CD4-positive, alpha-beta memory T cell (primary cell): ENCODE results near the gene KRTAP5-9. TPM values are rescaled to one million over a fixed set of nuclear protein-coding genes. Genes with fewer than 3 reads are reported as not detected.

Experiments used
- CTCF ChIA-PET: fragments of 350-600 bp; sonication (Branson Sonifier 250); formaldehyde crosslinking; loops from one replicate; lab custom pipeline; 2021; ENCODE audit warnings: inconsistent platforms; ENCODE audit not compliant: partially characterized antibody; lab: Charles Lee
- POLR2A ChIA-PET: fragments of 350-600 bp; sonication (Branson Sonifier 250); formaldehyde crosslinking; loops from one replicate; lab custom pipeline; 2021; ENCODE audit not compliant: partially characterized antibody; lab: Charles Lee
- DNase-seq, 5 donors: peaks; one replicate each; pipeline versions ENCODE4 v3.0.0 to v3.0.0-alpha.2; 2020 to 2022; ENCODE audit warnings: mixed read lengths in 1 of 5
- H3K27ac ChIP-seq: one replicate; pipeline ENCODE4 v1.7.0; 2013; ENCODE audit warnings: low read depth, low read length
- H3K27me3 ChIP-seq: 2 replicates; pipeline ENCODE4 v1.7.0; 2013; ENCODE audit warnings: mild to moderate bottlenecking, low read length, moderate library complexity; ENCODE audit not compliant: insufficient read depth
- H3K36me3 ChIP-seq: 2 replicates; pipeline ENCODE4 v1.7.0; 2013; ENCODE audit warnings: mild to moderate bottlenecking, low read length, moderate library complexity; ENCODE audit not compliant: insufficient read depth
- H3K4me1 ChIP-seq: 2 replicates; pipeline ENCODE4 v1.7.0; 2013; ENCODE audit warnings: mild to moderate bottlenecking, low read length, moderate library complexity; ENCODE audit not compliant: insufficient read depth
- H3K4me3 ChIP-seq, 2 donors: one replicate each; pipeline ENCODE4 v1.7.0; 2013; ENCODE audit warnings: low read length in 2 of 2, mild to moderate bottlenecking in 1 of 2
- H3K9me3 ChIP-seq, 2 donors: one replicate each; pipeline ENCODE4 v1.7.0; 2013; ENCODE audit warnings: low read length in 2 of 2, control low read depth in 1 of 2; ENCODE audit not compliant: control insufficient read depth in 1 of 2
- H3K27ac Mint-ChIP-seq, 7 donors: one replicate each; pipeline ENCODE4 v1.8.0; 2020 to 2021; ENCODE audit warnings: mixed read lengths in 7 of 7, mild to moderate bottlenecking in 6 of 7, inconsistent platforms in 3 of 7, moderate library complexity in 3 of 7
- H3K27me3 Mint-ChIP-seq, 2 donors: one replicate each; pipeline ENCODE4 v1.8.0; 2020 to 2021; ENCODE audit warnings: mixed read lengths in 2 of 2
- H3K36me3 Mint-ChIP-seq, 2 donors: one replicate each; pipeline ENCODE4 v1.8.0; 2020 to 2021; ENCODE audit warnings: mixed read lengths in 2 of 2, inconsistent platforms in 1 of 2, mild to moderate bottlenecking in 1 of 2
- H3K4me1 Mint-ChIP-seq, 4 donors: one replicate each; pipeline ENCODE4 v1.8.0; 2020 to 2021; ENCODE audit warnings: mixed read lengths in 4 of 4, mild to moderate bottlenecking in 1 of 4
- H3K4me3 Mint-ChIP-seq, 8 donors: one replicate each; pipeline ENCODE4 v1.8.0; 2020 to 2021; ENCODE audit warnings: mixed read lengths in 8 of 8, mild to moderate bottlenecking in 7 of 8, moderate library complexity in 6 of 8, inconsistent platforms in 3 of 8
- H3K9me3 Mint-ChIP-seq, 8 donors: one replicate each; pipeline ENCODE4 v1.8.0; 2020 to 2021; ENCODE audit warnings: mixed read lengths in 8 of 8, mild to moderate bottlenecking in 5 of 8, inconsistent platforms in 3 of 8, moderate library complexity in 1 of 8
- intact Hi-C: fragments of 100-400 bp; cut with micrococcal nuclease; formaldehyde crosslinking; loops from one replicate; pipeline ENCODE4 v1.15.1; 2023
- polyA plus RNA-seq, 2 donors: library from polyadenylated mRNA; unstranded; fragments of 300-500 nt; fragmentation: Illumina TruSeq; gene quantifications; one replicate each; pipeline ENCODE4 v1.2.3, GENCODE V29; 2021
- total RNA-seq, 2 experiments: library from RNA; stranded (reverse); gene quantifications; one replicate each; pipeline ENCODE4 v1.2.3, GENCODE V29; 2021

Gene KRTAP5-9
- total and polyA plus RNA-seq, 4 experiments from 2014 or later: not detected

DNA sequence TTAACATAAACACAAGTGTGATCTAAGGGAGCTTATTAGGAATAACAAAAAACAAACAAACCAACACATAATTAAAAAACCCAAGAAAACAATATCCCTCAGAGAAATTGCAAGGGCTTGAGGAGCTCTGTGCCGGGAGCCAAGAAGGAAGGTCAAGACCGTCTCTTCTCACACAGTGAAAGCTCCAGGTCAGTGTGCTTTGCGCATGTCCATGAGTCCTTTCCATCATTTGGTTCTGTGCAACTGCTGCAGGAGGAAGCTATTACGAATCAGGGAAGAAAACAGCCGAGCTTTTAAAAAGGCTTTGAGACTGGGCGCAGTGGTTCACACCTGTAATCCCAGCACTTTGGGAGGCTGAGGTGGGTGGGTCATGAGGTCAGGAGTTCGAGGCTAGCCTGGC is 5.8 kb upstream of the KRTAP5-9 start:
- intact Hi-C loops: no loop called here
- peaks cover 11 to 41% of the 10 kb centered on the region in 2 donors for H3K27me3 Mint-ChIP-seq
- Histone ChIP-seq H3K27ac (no peak overlapping the region), H3K27me3 (no peaks in the 10 kb centered on the region), H3K36me3 (no peaks in the 10 kb centered on the region), H3K4me3 (no peak overlapping the region), H3K4me1 (no peaks in the 10 kb centered on the region), H3K9me3 (no peaks in the 10 kb centered on the region)
- DNase-seq: no peak
- no peak overlapping the region for H3K4me3 Mint-ChIP-seq
- no peak overlapping the region for H3K27ac Mint-ChIP-seq
- H3K36me3 Mint-ChIP-seq: peaks cover 0 to 7% of the 10 kb centered on the region in 2 donors
- CTCF ChIA-PET: no interaction called here
- H3K4me1 Mint-ChIP-seq: no peaks in the 10 kb centered on the region
- H3K9me3 Mint-ChIP-seq: peaks cover 0 to 18% (median 8%) of the 10 kb centered on the region in 8 donors
- POLR2A ChIA-PET: no interaction called here

GRCh38 chr11:71542879-71543777 is 5.1 kb upstream of the KRTAP5-9 start:
- Mint-ChIP-seq H3K9me3 (peaks cover 0 to 18% (median 8%) of the 10 kb centered on the region in 8 donors), H3K4me3 (no peak overlapping the region), H3K4me1 (no peaks in the 10 kb centered on the region), H3K27me3 (peaks cover 14 to 43% of the 10 kb centered on the region in 2 donors), H3K27ac (peak overlapping the region in 1 of 7 donors; percentile 34), H3K36me3 (peaks cover 0 to 7% of the 10 kb centered on the region in 2 donors)
- H3K36me3 ChIP-seq: no peaks in the 10 kb centered on the region
- no peak overlapping the region for H3K4me3 ChIP-seq
- intact Hi-C loops: no loop called here
- ChIA-PET POLR2A (no interaction called here), CTCF (interaction anchor here (0.6 kb wide), 1 partner anchor 41 kb away, joined by 3 read pairs; no protein-coding TSS in a partner anchor)
- no peak for DNase-seq
- no peaks in the 10 kb centered on the region for H3K27me3 ChIP-seq
- no peaks in the 10 kb centered on the region for H3K9me3 ChIP-seq
- H3K4me1 ChIP-seq: no peaks in the 10 kb centered on the region
- no peak overlapping the region for H3K27ac ChIP-seq

DNA sequence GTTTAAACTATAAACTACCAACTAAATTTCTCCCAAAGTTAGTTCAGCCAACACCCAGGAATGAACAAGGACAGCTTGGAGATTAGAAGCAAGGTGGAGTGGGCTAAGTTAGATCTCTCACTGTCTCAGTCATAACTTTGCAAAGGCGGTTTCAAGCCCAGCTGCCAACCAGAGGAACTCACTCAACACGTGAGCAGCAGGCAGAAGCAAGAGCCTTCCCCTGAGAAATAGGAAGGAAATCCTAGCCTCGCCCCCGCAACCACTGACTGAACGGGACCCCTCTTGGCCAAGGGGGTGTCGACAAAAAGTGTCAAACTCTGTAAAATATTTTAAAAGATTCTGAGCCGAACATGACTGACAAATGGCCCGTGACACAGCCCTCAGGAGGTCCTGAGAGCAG is 4.4 kb upstream of the KRTAP5-9 start:
- H3K9me3 Mint-ChIP-seq: peaks cover 0 to 18% (median 8%) of the 10 kb centered on the region in 8 donors
- POLR2A ChIA-PET: no interaction called here
- no peak overlapping the region for H3K4me3 Mint-ChIP-seq
- intact Hi-C loops: no loop called here
- CTCF ChIA-PET: no interaction called here
- no peaks in the 10 kb centered on the region for H3K27me3 ChIP-seq
- no peak for DNase-seq
- H3K4me3 ChIP-seq: no peak overlapping the region
- H3K36me3 ChIP-seq: no peaks in the 10 kb centered on the region
- peaks cover 17 to 42% of the 10 kb centered on the region in 2 donors for H3K27me3 Mint-ChIP-seq
- no peak overlapping the region for H3K27ac Mint-ChIP-seq
- no peak overlapping the region for H3K27ac ChIP-seq
- H3K4me1 ChIP-seq: no peaks in the 10 kb centered on the region
- no peaks in the 10 kb centered on the region for H3K9me3 ChIP-seq
- peaks cover 0 to 7% of the 10 kb centered on the region in 2 donors for H3K36me3 Mint-ChIP-seq
- H3K4me1 Mint-ChIP-seq: no peaks in the 10 kb centered on the region

- intact Hi-C loops: no loop called here
- Histone ChIP-seq H3K4me3 (no peak overlapping the region), H3K27me3 (no peaks in the 10 kb centered on the region), H3K36me3 (no peaks in the 10 kb centered on the region), H3K4me1 (no peaks in the 10 kb centered on the region), H3K27ac (no peak overlapping the region), H3K9me3 (no peaks in the 10 kb centered on the region)
- peaks cover 0 to 7% of the 10 kb centered on the region in 2 donors for H3K36me3 Mint-ChIP-seq
- peaks cover 18 to 38% of the 10 kb centered on the region in 2 donors for H3K27me3 Mint-ChIP-seq
- ChIA-PET CTCF (no interaction called here), POLR2A (no interaction called here)
- peaks cover 0 to 13% (median 8%) of the 10 kb centered on the region in 8 donors for H3K9me3 Mint-ChIP-seq
- H3K4me3 Mint-ChIP-seq: no peak overlapping the region
- H3K27ac Mint-ChIP-seq: no peak overlapping the region
- no peak for DNase-seq
- no peaks in the 10 kb centered on the region for H3K4me1 Mint-ChIP-seq
Observed at GRCh38 chr11:71544525-71545214, 3.5 kb upstream of the KRTAP5-9 start.

DNA sequence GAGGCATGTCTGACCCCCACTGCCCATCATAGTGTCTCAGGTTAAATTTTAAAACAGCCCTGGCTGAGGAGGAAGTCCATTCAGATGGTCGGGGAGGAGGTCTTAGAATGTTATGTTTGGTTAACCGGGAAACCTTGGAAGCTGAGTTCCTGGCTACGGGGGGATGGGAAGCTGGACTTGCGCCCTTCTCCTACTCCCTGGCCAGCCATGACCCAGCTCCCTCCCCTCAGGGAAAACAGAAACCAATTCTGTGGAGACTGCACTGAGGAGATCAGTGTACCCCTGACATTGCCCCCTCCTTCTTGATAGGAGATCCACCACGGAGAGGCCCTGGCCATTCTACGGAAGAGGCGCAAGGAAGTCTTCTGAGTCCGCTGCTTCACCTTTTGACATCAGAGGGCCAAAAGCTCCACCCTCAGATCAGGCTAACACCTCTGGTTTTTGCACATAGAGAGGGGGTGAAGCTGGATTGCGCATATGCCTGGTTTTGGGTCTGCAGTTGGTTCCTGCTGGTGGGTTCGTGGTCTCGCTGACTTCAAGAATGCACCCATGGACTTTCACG is 2.7 kb upstream of the KRTAP5-9 start:
- no peak for DNase-seq
- Mint-ChIP-seq H3K4me1 (no peaks in the 10 kb centered on the region), H3K36me3 (peaks cover 0 to 7% of the 10 kb centered on the region in 2 donors), H3K27me3 (peaks cover 19 to 38% of the 10 kb centered on the region in 2 donors), H3K9me3 (peaks cover 0 to 12% (median 8%) of the 10 kb centered on the region in 8 donors), H3K4me3 (no peak overlapping the region), H3K27ac (no peak overlapping the region)
- POLR2A ChIA-PET: no interaction called here
- no peaks in the 10 kb centered on the region for H3K36me3 ChIP-seq
- H3K27ac ChIP-seq: no peak overlapping the region
- intact Hi-C loops: no loop called here
- no peak overlapping the region for H3K4me3 ChIP-seq
- H3K4me1 ChIP-seq: no peaks in the 10 kb centered on the region
- no peaks in the 10 kb centered on the region for H3K9me3 ChIP-seq
- H3K27me3 ChIP-seq: no peaks in the 10 kb centered on the region
- CTCF ChIA-PET: no interaction called here

DNA sequence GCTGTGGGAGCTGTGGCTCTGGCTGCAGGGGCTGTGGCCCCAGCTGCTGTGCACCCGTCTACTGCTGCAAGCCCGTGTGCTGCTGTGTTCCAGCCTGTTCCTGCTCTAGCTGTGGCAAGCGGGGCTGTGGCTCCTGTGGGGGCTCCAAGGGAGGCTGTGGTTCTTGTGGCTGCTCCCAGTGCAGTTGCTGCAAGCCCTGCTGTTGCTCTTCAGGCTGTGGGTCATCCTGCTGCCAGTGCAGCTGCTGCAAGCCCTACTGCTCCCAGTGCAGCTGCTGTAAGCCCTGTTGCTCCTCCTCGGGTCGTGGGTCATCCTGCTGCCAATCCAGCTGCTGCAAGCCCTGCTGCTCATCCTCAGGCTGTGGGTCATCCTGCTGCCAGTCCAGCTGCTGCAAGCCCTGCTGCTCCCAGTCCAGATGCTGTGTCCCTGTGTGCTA is 514 bp downstream of the KRTAP5-9 start:
- CTCF ChIA-PET: no interaction called here
- Histone ChIP-seq H3K9me3 (no peaks in the 10 kb centered on the region), H3K36me3 (no peaks in the 10 kb centered on the region), H3K4me3 (no peak overlapping the region), H3K4me1 (no peaks in the 10 kb centered on the region), H3K27me3 (no peaks in the 10 kb centered on the region), H3K27ac (no peak overlapping the region)
- intact Hi-C loops: no loop called here
- no peak for DNase-seq
- no peak overlapping the region for H3K4me3 Mint-ChIP-seq
- no peaks in the 10 kb centered on the region for H3K36me3 Mint-ChIP-seq
- peaks cover 14 to 16% of the 10 kb centered on the region in 2 donors for H3K27me3 Mint-ChIP-seq
- H3K4me1 Mint-ChIP-seq: no peaks in the 10 kb centered on the region
- no peak overlapping the region for H3K27ac Mint-ChIP-seq
- POLR2A ChIA-PET: no interaction called here
- peaks cover 0 to 2% (median 0%) of the 10 kb centered on the region in 8 donors for H3K9me3 Mint-ChIP-seq

- CTCF ChIA-PET: no interaction called here
- H3K27me3 ChIP-seq: no peaks in the 10 kb centered on the region
- H3K4me1 ChIP-seq: no peaks in the 10 kb centered on the region
- peaks cover 0 to 2% (median 0%) of the 10 kb centered on the region in 8 donors for H3K9me3 Mint-ChIP-seq
- H3K27ac ChIP-seq: no peak overlapping the region
- H3K9me3 ChIP-seq: no peaks in the 10 kb centered on the region
- H3K36me3 Mint-ChIP-seq: no peaks in the 10 kb centered on the region
- no peak overlapping the region for H3K4me3 Mint-ChIP-seq
- intact Hi-C loops: no loop called here
- H3K36me3 ChIP-seq: no peaks in the 10 kb centered on the region
- POLR2A ChIA-PET: no interaction called here
- no peak overlapping the region for H3K27ac Mint-ChIP-seq
- no peak overlapping the region for H3K4me3 ChIP-seq
- no peaks in the 10 kb centered on the region for H3K4me1 Mint-ChIP-seq
- DNase-seq: no peak
- H3K27me3 Mint-ChIP-seq: peaks cover 12 to 15% of the 10 kb centered on the region in 2 donors
Observed at GRCh38 chr11:71551711-71552110, 3.5 kb downstream of the KRTAP5-9 start.
